Activated T-helper 9 cell treated with anti-CD3 and anti-CD28 coated beads, Interleukin-2, amount 50 U/mL, for 16 hours (primary cell): ENCODE measurements around the gene MAN1A2.
"Not testable (repeated sequence)": the region's sequence is repeated elsewhere in the genome, so short reads cannot be mapped to it uniquely, and the experiment has no call there.

Experiments
- DNase-seq: peaks from one replicate; pipeline ENCODE4 v3.0.0-alpha.2; 2020; ENCODE audit warnings: low read depth

The MAN1A2 gene

DNA sequence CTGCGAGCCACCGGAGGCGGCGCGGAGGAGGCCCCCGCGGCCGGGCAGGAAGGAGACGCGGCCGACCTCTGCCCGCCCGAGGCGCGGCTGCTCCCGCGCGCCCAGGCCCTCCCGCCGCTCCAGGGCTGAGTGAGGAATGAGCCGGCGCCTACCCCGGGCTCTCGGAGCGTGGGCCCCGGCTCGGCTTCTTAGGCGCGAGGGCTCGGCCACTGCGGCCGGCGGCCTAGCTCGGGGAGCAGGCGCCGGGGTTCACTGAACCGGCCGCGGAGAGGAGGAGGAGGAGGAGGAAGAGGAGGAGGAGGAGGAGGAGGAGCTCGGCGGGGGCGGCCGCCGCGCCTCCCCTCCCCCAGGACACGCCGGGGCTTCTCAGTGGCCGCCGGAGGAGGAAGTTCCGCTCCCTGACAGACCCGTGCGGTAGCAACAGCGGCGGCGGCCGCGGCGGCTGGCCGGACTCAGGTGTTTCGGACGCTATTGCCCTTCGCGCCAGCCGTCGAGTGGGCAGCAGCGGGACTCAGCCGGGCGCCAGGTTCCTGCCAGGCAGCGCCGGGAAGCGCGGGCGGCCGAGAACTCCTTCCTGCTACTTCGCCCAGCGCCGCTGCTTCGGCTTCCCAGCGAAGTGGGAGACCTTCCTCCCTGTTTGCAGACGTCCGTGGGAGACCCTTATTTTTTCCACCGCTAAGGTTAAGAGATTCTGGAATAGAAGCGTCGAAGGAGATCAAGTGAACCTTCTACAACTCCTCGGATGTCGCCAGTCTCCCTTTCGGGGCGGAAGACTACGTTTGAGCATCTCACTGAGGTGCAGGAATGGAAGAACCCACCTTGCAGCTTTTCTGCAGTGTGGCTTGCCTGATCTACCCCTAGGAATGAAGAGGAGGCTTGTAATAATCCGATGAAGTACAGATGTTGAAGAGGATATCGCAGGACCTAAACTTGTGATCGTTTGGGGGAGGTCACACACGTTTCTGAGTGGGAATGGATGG is at the start of gene MAN1A2:
TSS of gene MAN1A2 (plus strand) at position 404 of the 980 bp plus-strand sequence. CDS start 735 bp downstream, outside the sequence.
- peak; percentile 60 for DNase-seq

DNA sequence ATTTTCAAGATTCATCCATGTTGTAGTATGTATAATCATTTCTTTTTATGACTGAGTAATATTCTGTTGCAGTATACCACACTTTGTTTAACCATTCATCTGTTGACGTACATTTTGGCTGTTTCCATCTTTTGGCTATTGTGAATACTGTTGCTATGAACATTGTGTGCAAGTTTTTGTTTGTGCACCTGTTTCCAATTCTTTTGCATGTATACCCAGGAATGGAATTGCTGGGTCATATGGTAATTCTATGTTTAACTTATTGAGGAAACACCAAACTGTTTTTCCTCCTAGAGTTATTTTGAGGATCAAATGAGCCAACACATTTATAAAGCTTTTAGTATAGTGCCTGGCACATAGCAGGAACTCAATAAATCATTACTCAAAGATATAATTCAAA is 49.2 kb upstream of the MAN1A2 start:
- no peak for DNase-seq

DNA sequence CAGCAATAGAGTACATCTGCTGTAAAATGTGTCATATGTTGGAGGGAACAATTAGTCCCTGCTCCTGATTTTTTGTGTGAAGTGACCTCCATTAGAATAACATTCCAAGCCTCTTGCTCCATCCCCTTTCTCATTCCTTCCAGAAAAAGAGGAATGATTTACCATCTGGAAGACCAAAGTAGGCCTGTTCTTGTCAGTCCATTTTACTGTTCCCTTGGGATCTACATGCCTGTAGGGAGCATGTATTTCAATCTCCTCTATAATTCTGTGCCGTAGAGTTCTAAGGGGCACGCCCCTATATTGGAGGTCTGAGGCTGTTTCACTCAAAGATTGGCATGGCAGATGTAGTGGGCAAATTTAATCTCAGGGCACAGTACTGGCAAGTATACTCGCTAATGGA is 48.8 kb upstream of the MAN1A2 start:
- no peak for DNase-seq

DNA sequence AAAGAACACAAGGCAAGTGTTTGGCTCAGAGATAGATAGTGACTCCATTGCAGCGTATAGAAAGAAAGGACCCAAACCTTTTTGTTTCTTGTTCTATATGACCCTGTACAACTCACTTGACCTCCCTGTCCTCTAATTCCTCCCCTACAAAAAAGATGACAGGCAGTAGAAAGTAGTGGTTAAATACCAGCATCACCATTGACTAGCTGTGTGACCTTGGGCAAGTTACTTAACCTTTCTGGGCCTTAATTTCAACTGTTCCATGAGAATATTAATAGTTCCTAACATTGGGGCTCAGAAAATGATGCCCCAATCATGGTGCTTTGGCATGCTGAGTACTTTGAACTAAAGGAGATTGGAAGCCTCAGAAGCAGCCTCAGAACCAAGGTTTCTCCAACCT is 46.7 kb upstream of the MAN1A2 start:
- no peak for DNase-seq

DNA sequence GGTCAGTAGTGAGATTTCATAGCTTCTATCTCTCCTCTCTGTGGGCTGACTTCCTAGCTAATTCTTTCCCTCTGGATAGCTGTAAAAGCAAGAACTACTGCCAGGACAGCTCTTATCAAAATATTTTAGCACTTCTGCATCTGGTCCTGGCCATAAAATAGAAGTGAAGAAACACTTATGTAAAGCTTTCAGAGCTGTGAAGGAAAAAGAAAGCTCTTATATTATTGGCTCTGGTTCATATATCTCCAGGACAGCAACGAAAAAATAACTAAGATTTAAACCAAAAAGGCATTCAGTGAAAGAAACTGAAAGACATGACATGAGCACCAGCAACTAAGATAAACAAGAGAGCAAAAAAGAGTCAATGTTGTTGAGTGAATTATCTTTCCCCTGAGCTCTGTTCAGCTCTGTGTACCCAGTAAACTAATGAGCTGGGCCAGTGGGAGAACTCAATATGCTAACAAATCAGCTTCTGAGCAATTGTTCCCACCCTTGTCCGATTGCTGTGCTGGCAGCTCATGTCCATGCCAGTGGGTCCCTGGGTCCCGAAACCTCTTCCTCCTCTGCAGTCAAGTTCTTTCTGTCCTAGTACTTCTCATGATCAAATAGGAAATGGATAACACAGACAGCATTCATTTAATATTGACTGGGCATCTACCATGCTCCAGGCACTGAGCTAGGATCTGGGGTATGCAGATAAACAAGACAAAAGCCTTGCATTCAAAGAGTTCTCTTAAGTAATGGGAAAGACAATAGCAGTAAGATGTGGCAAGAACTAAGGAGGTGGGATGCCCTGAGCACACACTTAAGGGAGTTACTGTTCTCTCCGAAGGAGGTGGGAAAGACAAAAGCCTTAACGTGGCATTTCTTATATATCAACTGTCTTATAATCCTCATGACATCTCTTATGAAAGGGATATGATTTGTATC is 45.3 kb upstream of the MAN1A2 start:
- DNase-seq, result no peak

DNA sequence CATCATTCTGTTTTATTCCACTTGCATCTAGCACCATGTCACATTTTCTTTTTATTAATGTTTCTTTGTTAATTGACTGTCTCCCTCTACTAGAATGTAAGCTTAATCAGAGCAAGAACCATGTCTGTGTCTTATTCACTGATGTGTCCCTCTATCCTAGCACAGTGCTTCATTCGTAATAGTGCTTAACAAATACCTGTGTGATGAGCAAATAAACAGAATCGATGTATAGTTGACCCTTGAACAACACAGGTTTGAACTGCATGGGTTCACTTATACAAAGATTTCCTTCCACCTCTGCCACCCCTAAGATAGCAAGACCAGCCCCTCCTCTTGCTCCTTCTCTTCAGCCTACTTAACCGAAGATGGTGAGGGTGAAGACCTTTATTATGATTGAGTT is 42.9 kb upstream of the MAN1A2 start:
- no peak for DNase-seq

DNA sequence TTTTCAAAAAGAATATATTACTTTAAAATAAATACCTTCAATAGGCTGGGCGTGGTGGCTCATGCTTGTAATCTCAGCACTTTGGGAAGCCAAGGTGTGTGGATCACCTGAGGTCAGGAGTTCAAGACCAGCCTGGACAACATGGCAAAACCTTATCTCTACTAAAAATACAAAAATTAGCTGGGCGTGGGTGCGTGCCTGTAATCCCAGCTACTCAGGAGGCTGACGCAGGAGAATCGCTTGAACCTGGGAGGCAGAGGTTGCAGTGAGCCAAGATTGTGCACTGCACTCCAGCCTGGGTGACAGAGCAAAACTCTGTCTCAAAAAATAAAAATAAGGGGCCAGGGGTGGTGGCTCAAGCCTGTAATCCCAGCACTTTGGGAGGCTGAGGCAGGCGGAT is 41.2 kb upstream of the MAN1A2 start:
- not testable (repeated sequence) for DNase-seq

DNA sequence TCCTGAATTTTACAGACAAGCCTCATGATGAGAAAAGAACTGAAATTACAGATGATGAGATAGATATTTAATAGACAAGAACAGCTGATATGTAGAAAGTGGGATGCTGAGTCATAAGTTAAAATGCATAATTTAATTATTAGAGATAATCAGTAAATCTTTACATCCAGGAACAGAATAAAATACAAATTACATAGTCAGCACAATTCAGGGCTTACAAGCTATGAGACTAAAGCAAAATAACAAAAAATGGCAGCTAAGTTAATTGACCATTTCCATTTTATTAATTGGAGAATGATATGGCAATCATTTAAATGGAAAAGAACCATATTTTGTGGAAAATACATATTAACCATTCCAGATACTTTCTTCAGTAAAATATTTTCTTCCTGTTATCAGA is 40.2 kb upstream of the MAN1A2 start:
- DNase-seq, result no peak

DNA sequence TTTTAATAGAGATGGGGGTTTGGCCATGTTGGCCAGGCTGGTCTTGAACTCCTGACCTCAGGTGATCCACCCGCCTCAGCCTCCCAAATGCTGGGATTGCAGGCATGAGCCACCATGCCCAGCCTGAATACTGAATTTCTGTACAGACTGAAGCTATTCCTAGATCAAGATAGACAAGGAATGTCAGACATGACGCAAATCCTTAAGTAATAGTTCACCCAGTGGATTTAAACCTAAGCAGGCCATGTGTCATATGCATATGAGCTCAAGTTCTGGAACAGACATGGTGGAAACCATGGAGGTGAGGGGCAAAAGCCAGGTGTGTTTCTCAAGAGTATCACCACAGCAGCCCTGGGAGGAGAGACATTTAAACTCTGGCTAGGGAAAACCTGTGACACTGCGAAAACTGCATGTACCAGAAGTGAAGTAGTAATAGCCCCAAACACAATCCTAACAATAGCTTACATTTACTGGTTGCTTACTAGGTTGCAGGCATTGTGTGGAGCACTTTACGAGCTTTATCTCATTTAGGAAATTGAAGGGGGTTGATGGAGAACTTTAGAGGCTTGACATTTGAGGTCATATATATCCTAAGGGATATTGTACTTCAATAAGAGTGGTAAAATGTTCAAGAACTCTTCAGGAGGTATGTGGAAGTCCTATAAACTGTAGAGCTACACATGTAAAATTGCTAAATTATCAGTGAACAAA is 31.7 kb upstream of the MAN1A2 start:
- no peak for DNase-seq

DNA sequence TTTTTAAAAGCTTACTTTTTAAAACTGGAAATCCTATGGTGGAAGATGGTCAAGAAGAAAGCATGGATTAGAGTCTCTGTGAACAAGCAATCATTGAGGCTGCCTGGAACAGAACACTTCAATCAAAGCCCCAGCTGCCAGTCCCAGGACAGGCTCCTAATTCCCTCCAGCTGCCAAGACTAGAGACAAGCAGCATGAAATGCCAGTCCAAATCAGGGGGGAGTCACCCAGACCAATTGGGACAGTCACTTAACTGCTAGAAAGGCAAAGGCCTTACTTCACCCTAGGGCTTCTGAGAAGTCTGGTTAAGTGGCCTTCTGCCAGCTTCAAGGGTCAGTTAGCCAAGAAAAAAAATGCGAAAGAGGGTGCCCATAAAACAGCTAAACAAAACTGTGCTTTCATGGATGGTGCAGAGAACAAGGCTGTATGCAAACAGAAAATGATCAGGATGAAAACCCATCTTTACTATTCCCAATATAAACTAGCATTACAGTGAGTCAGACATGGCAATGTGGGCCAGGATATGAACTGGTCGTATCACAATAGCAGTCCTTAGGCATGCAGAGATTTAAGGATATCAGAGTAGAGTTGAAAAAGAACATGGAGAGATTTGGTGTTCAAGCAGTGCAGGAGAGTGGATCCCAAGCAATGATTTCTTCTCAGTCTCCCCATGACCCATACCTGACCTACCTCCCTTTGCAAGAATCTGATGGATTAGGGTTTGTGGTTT is 31.0 kb upstream of the MAN1A2 start:
- DNase-seq, result no peak

DNA sequence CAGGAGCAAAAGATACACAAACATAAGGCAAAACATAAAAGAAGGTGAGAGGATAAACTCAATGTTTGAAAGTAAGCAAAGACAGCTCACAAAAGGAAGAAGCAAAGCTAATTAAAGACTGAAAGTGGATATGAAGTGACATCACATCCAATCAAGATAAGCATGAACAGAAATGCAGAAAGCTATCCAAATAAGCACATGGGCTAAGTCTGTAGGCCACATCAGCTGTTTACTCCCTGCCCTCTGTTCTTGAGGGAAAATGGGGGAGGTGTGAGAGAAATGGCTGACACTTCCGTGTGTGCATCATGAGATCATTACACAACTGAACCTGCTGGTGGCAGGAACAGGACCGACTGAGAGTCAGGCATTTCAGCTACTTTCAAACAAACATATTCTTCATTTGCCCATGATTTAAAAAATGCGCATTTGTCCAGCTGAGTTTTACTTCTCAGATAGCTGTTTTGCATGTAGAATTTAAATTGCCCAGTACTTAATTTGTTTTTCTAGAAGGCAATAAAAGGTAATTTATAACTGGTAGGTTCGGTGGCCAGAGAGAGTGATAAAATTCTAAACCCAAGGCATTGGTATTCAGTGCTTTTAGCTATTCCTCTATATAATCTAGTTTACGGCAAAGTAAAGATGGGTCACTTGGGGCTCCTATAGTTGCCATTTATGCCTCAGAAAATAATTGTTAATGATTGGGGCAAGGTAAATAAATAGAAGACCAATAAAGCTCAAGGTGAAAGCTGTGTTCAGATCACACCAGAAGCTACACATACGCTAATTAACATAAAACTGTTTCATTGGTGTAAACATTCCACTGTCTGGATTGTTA is 27.2 kb upstream of the MAN1A2 start:
- no peak for DNase-seq

DNA sequence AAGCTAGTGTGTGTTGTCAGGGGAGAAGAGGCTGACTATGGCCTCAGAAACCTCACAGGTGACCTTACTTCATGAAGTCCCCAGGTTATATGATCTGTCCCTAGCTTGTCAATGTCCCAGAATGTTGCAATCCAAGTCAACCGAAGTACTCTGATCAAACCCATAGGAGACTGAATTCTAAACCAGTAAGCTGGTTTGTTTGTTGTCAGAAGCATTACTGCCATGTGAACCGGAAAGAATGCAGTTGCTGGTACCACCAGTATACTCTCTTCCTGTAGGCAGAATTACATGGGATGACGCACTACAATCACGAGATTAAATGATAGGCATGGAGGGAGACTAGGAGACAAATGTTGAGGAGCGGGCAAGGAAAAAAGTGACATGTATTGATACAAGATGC is 26.1 kb upstream of the MAN1A2 start:
- DNase-seq, result no peak

DNA sequence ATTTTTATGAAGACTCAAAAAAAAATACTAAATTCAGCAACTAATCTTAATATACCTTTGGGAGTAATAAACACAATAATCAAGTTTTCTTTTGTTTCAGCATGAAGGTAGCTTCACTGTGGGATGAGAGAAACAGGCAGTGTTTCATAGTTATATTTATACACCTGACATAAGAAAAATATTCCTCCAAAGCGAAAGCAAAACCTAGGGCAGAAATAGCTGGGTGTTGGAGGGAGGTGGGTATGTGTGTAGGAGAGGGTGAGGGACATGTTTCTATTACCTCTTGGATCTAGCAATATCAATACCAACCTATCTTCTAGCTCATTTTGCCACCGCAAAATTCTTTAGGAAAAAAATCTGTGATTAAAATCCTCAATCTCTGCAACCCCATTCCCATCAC is 24.9 kb upstream of the MAN1A2 start:
- no peak for DNase-seq

DNA sequence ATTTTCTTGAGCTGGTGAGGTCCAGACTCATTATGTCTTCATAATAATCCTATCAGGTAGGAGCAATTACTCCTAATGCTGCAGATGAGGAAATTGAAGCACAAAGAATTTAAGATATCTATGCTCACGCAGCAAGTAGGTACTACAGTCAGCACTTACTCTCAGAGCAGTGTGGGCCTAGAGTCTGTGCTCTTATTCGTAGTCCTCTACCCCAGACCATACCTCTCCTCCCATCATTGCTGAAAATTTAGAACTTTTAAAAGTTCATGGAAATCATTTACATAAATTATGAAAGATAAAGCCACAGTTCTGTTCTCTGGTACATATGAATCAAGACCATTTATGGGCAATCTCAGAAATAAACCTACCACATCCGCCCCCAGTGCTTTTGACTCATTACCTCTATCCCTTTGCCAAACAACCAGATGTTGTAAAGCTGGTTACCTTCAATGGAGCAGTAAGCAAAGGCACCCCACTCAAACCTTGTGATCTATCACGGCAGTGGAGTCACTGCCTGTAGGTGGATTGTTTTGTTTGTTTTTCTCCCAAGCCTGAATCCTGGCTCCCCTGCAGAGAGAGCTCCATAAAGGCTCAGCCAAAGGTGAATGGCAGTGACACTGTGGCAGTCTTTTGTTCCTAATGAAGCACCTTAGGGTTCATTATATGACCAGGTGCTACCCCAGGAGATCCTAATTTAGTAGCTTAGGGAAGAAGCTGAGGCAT is 20.9 kb upstream of the MAN1A2 start:
- DNase-seq, result no peak

DNA sequence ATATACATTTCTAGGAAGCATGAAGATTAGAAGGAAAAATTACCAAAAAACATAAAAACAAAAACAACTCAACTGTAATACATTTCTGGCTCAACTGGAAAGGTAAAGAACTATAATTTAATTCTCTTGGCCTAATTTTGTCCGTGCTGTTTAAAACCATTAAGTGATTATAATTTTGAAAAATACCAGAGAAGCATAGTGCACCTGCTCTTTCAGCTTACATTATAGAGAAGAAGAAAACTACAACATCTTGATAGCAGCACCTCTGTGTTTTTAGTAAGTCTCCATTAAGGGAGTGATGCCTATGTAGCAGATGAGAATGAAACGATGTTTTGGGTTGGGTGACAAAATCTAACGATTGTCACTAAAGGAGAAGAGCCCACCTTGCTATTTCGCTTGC is 19.3 kb upstream of the MAN1A2 start:
- no peak for DNase-seq

DNA sequence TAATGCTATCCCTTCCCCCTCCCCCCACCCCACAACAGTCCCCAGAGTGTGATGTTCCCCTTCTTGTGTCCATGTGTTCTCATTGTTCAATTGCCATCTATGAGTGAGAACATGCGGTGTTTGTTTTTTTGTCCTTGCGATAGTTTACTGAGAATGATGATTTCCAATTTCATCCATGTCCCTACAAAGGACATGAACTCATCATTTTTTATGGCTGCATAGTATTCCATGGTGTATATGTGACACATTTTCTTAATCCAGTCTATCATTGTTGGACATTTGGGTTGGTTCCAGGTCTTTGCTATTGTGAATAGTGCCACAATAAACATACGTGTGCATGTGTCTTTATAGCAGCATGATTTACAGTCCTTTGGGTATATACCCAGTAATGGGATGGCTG is 14.6 kb upstream of the MAN1A2 start:
- not testable (repeated sequence) for DNase-seq

DNA sequence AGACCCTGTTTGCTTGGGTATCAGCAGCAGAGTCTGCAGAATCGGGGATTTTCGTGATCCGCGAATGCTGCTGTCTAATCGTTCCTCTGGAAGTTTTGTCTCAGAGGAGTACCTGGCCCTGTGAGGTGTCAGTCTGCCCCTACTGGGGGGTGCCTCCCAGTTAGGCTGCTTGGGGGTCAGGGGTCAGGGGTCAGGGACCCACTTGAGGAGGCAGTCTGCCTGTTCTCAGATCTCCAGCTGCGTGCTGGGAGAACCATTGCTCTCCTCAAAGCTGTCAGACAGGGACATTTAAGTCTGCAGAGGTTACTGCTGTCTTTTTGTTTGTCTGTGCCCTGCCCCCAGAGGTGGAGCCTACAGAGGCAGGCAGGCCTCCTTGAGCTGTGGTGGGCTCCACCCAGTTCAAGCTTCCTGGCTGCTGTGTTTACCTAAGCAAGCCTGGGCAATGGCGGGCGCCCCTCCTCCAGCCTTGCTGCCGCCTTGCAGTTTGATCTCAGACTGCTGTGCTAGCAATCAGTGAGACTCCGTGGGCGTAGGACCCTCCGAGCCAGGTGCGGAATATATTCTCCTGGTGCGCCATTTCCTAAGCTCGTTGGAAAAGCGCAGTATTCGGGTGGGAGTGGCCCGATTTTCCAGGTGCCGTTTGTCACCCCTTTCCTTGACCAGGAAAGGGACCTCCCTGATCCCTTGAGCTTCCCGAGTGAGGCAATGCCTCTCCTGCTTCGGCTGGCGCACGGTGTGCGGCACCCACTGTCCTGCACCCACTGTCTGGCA is 9.2 kb upstream of the MAN1A2 start:
- DNase-seq, result not testable (repeated sequence)

DNA sequence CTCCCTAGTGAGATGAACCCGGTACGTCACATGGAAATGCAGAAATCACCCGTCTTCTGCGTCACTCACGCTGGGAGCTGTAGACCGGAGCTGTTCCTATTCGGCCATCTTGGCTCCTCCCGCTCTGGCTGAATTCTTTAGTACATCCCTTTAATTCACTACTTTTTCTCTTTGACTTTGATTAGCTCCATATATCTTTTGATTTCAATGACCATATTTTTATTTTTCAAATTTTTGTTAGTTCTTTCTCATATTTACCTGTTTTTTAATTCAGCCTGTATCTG is 8.7 kb upstream of the MAN1A2 start:
- not testable (repeated sequence) for DNase-seq

DNA sequence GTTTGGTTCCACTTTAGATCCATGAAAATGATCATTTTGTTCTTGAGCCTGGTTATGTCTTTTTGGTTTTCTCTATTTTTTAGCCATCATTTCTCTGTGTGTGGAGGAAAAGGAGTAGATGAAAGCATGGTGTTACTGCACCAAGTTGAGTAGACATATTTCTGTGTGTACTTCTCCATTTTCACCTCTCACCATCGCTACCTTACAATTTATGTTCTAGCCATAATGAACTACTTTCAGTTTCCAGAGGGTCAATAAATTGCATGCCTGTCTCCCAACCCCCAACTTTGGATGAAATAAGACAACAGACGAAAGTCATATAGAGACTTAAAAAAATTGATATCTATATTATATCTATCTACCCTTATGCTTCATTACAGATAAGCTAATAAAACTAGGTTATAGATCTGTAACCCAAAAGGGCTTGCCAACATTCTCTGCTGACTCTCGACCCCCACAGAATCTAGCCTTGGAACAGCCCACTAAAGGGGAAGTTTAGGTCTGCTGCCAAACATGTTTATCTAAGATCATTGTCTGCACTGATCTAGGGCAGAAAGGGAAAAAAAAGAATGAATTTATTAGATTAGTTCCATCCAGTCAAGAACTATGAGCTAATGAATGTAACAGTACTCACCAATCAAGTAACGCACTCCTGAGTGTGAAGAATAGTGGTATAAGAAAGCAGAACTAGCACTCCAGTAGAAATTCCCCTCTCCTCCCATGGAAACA is 7.5 kb upstream of the MAN1A2 start:
- DNase-seq, result no peak
